Measurements from ENCODE around the gene SFI1. TPM values are rescaled to one million over a fixed set of nuclear protein-coding genes. Genes with fewer than 3 reads are reported as not detected.

SFI1 gene
- total RNA-seq, 1 donor = 33.4 TPM

DNA sequence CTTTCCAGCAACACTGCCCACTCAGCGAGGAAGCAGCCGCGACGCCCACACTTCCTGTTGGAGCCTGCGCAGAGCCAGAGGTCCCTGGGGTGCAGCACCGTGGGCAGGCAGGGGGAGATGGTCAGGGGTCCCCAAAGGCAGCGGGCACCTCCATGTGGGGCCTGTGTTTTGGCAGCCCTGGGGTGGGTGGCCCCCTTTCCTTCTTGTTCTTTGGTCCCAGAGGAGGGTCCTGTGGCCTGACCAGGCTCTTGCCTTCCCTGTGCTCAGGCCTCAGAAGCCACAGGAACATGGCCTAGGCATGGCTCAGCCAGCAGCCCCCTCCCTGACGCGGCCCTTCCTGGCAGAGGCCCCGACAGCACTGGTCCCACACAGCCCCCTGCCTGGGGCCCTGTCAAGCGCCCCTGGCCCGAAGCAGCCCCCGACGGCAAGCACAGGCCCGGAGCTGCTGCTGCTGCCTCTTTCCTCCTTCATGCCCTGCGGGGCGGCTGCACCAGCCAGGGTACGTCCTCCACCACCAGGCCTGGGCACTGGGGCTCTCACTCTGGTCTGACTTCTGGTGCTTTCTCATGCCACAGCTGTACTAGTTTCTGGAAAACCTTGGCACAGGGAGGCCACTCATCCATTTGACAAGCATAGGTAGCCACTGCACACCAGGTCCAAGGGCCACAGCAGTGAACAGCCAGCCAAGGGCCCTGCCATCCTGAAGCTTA is 118.6 kb downstream of the SFI1 start:
- DNase-seq (ENCODE audit: low read depth in 2 of 3, low spot score in 2 of 3) = no peak

DNA sequence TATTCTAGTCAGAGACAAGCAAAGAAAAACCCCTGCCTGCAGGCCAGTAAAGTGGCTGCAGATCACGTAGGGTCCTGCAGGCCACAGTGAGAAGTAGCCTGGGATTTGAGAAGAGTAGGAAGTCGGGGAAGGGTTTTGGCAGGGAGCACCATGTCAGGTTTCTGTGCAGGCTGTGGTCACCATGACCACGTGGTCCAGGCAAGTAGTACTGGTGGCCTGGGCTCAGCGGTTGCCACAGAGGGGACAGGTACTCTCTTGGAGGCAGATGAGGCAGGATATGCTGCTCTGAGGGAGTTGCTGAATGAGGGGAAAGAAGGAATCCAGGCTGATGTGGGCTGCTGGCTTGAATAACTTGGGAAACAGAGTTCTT is 119.1 kb downstream of the SFI1 start:
- no peak for DNase-seq (ENCODE audit: low read depth in 2 of 3, low spot score in 2 of 3)

GRCh38 chr22:31615940-31616314 is 119.6 kb downstream of the SFI1 start:
- no peak for DNase-seq (ENCODE audit: low read depth in 2 of 3, low spot score in 2 of 3)

- no peak for DNase-seq (ENCODE audit: low read depth in 2 of 3, low spot score in 2 of 3)
These were observed 120.1 kb downstream of the SFI1 start for GRCh38 chr22:31616315-31616980.

GRCh38 chr22:31618057-31618456 is 121.7 kb downstream of the SFI1 start:
- DNase-seq (ENCODE audit: low read depth in 2 of 3, low spot score in 2 of 3) = no peak

DNA sequence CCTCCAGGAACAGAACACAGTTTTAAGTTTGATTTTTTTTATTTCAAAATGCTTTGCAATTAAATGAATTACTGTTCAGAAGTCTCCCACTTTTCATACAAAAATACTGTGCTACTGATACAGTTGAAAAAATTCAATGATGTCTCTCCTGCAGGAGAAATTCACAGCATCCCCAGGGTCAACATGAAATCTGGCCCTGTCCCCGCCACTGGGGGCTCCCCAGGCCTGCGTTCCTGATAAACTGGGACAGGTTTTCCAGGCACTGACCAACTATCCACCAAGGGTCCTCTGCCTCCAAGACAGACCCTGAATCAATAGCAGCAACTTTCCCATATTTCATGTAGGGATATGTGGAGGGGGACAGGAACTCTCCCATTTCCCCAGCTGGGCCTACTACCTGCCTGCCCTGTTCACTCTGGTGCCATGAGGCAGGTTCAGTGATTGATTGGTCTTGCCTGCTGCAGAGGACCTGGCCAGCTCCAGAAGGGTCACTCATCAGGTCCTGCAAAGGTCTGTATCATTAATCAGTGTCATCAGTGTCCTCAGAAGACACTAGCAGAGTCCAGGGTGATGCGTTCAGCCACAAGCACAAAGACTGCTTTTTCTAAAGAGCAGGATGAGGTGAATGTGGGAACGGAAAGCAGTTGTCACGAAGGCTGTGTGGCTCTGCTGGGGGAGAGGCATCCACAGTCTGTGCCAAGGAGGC is 122.3 kb downstream of the SFI1 start:
- no peak for DNase-seq (ENCODE audit: low read depth in 2 of 3, low spot score in 2 of 3)

DNA sequence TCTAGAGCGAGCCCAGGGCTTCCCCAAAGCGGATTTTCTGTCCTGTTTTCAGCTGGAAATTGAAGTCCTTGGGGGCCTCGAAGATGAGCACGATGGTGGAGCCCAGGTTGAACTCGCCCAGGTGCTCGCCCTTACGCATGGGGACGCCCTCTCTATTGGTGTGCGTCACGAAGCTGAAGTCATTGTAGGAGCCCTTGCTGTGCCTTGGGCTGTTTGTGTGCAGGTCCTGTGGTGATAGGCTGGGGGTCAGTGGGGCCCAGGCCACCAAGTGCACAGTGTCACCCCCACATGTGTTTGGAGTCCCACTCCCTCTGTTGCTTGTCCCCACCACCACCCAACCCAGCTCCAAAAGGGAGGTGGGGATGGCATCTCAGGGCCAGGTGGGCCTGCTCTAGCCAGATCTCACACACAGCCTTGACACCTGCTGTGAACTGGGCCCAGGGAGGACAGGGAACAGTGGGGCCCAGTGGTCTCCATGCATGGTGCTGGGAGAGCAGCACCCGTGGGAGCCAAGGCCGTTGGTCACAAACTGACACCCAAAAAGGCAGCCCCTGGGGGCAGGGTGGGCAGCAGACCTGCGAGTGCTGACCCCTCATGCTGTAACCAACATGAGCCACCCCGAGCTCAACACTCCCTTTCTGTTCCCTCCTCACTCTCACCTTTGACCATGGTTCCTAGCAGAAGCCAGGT is 123.4 kb downstream of the SFI1 start:
- DNase-seq (ENCODE audit: low read depth in 2 of 3, low spot score in 2 of 3) = no peak

- no peak for DNase-seq (ENCODE audit: low read depth in 2 of 3, low spot score in 2 of 3)
These were observed 124.6 kb downstream of the SFI1 start for GRCh38 chr22:31620756-31621480.

DNA sequence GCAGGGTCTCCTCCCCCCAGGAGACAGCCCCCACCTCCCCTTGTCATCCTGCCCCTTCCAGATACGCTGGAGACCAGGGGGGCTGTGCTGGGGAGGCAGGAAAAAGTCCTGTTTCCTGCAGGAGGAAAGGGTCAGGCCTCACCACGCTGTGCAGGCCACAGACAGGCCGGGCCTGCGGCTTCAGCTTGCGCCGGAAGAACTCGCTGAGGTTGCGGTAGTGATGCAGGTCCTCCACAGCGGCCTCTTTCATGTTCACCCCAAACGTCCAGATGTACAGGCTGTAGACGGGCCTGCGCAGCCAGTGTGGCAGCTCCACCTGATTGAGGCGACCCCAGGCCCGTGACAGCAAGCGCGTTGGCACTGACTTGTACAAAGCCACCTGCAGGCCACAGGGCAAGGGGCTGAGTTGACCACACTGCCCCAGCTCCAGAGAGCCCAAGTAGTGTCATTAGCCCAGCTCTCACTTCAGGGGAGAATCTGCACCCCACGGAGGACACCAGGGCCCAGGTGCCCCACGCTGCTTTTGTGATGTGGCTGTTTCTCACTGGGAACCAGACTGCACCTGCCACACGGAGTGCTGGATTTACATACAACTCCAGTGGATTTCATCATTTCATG is 125.3 kb downstream of the SFI1 start:
- DNase-seq (ENCODE audit: low read depth in 2 of 3, low spot score in 2 of 3) = no peak

DNA sequence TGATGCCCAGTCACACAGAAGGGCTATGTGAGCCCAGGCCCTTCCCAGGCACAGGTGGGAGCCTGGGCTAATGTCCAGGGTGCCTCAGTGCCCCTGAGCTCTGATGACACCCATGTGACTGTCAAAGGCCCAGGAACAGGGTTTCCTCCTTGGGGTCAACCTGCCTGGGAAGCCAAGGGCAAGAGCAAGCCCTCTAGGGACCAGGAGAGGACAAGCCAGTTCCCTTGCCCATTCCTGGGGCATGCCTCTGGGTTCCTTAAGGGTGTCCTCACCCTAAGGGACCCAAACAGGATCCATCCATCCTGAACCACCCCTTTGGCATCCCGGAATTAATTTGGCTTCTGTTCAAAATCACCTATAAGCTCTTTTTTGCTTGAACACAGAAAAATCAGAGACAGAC is 126.6 kb downstream of the SFI1 start:
- DNase-seq (ENCODE audit: low read depth in 2 of 3, low spot score in 2 of 3) = no peak

DNA sequence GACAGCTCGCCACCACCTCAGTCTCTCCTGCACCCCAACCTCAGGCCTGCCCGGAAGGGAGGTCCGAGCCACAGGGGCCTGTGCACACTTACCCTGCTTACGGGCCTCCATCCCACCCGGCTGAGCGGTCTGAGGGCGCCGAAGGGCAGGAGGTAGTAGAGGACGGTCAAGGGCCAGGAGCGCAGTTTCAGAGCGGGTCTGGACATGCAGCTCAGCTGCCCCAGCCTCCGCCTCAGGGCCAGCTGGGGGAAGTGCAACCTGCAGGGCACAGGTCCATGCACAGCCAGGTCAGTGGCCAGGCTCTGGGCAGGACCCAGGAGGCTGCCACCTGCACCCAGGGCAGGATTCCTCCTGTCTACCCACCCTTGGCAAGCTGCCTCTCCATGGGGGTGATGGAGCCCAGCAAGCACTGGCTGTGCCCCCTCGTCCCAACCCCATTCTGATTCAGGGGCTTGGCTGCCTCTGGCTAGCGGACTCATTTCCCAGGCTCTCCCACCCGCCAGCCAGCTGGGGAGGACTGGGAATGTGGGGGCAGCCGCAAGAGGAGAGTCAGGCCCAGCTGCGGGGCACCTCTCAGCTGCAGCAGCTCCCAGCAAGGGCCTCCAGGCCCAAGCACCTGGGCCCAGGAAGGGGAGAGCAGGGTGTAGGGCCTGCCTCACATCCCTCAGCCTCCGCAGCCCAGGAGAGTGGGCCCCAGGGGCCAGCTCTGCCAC is 127.4 kb downstream of the SFI1 start:
- no peak for DNase-seq (ENCODE audit: low read depth in 2 of 3, low spot score in 2 of 3)

DNA sequence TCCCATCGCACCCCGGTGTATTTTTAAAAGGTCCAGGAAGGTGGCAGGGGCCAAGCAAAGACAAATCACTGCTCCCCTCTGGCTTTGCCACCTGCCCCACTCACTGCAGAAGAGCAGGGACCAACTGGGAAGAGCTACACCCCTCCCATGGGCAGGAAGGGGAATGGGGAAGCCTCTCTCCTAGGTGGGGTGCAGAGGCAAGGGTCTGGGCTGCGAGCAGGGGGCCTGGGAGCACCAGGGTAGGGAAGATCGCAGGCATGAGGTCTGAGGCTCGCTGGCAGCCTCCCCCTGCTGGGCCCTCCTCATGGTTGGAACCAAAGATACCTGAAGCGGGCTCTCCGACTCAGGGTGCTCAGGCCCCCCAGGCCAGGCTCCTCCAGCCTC is 128.9 kb downstream of the SFI1 start:
- no peak for DNase-seq (ENCODE audit: low read depth in 2 of 3, low spot score in 2 of 3)

DNA sequence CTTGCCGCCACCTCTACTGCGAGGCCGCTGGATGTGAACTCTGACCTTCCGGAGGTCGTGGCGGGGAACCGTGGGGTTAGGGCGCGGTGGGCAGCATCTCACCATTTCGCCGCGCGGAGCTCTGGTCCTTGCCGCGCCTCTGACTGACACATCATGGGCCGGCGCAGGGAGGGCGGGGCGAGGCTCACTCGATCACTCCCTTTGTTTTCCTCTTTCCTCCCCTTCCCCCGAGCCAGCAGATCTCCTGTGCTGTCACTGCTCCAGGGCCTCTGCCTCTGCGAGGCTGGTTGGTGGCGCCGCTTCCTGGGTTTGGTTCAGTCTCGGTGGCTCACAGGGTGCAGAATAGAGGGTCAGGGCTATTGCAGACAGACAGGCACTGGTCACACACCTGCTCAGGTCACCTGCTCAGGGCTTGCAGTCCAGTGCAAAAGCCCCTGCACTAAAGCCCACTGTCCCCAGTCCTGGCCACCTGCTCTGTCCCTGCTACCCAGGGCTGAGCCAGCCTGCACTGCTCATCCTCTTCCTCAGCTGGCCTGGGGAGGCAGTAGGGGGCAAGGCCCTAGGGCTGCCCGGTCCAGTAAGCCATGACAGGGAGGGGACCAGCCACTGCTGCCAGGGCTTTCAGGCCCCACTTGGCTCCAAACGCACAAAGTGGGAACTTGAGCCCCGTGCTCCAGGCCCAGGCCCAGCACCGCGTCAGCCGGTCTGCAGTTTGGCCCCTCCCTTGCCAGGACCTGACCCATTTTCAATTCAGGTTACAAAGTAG is 129.5 kb downstream of the SFI1 start:
- DNase-seq (ENCODE audit: low read depth in 2 of 3, low spot score in 2 of 3) = no peak

DNA sequence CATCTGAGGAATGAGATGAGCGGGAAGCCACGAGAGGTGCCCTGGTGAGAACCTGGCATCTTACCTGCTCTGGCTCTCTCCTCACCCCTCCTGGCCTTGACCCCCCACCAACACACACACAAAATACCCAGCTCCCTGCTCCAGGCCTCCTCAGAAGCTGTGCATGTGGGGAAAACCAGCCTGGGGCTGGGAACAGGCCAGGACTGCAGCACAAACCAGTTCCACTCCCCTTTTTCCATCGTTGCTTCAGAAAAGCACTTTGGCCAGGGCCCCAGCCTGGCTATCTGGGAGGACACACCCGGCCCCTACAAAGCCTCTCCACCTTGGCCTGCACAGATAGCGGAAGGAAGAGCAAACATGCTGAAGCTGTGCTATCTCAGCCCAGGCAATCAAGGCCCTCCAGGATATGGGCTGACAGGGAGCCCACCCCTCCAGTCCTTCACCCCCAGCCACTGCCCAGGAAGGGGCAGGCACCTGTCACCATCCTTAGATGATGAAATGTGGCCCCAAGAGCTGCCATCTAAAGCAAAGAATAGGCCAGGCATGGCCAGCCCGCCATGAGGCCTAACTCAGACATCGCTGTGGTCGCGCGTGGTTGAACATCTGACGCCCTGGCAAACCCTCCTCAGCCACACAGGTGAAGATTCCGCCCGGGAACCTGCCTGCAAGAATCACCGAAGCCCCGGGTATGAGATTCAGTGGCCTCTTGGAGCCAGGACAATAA is 130.3 kb downstream of the SFI1 start:
- no peak for DNase-seq (ENCODE audit: low read depth in 2 of 3, low spot score in 2 of 3)

DNA sequence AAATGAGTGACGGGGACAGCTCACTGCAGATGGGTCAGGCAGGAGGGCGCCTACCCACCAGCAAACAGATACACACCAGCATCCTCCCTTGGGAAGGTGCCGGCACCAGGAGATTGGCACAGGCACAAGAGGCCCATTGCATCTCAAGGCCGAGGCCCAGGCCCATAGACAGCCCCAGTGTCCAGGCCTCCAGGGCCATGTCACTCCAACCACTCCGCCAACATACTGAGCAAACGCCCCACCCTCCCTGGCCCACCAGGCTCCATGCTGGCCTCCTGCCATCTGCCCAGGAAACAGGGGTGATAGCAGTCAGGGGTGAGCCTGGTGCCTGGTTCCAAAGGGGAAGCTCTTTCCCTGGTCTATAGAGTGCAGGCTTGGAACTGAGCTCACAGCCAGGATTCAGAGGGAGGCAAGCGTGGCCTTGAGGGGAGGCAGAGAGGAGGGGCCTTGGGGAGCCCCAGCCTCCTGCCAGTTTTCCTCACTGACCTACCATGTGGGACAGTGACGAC is 130.9 kb downstream of the SFI1 start:
- no peak for DNase-seq (ENCODE audit: low read depth in 2 of 3, low spot score in 2 of 3)

GRCh38 chr22:31628362-31628761 is 132.0 kb downstream of the SFI1 start:
- no peak for DNase-seq (ENCODE audit: low read depth in 2 of 3, low spot score in 2 of 3)

- no peak for DNase-seq (ENCODE audit: low read depth in 2 of 3, low spot score in 2 of 3)
These were observed 132.8 kb downstream of the SFI1 start for GRCh38 chr22:31628969-31629708.
